ENCODE measurements around the gene KSR2. TPM values are rescaled to one million over a fixed set of nuclear protein-coding genes. Genes with fewer than 3 reads are reported as not detected.

The KSR2 gene
- total and polyA plus RNA-seq, 10 of the 15 experiments (the other 5 are each of a cell fraction or from before 2014, with no cell fraction given) = under 0.01 to 1.5 (median 0.01) TPM; not detected in 3

DNA sequence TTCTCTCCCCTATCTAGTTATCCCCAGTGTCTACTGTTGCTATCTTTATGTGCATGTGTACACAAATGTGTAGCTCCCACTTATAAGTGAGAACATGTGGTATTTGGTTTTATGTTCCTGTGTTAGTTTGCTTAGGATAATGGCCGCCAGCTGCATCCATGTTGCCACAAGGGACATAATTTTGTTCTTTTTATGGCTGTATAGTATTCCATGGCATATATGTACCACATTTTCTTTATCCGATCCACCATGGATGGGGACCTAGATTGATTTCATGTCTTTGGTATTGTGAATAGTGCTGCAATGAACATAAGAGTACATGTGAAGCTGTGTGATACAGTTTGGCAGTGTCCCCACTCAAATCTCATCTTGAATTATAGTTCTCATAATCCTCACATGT, 218.1 kb downstream of the KSR2 start:
- Histone ChIP-seq H3K27me3 (replicated peaks in 1 of 2; ENCODE audit: control insufficient read depth in 2 of 2, insufficient read depth in 2 of 2, low read length in 1 of 2) (no peaks in the 10 kb centered on the region), H3K27ac (ENCODE audit: control insufficient read depth, insufficient read depth) (no peak overlapping the region), H3K9me3 (replicated peaks; ENCODE audit: control insufficient read depth, insufficient read depth, low read length) (no peaks in the 10 kb centered on the region), H2AFZ (ENCODE audit: control insufficient read depth, low read depth, low read length) (no peak overlapping the region), H3K4me1 (ENCODE audit: control insufficient read depth, insufficient read depth, low read length) (no peaks in the 10 kb centered on the region), H3K79me2 (ENCODE audit: control insufficient read depth, insufficient read depth, low read length) (no peaks in the 10 kb centered on the region), H3K9ac (ENCODE audit: control insufficient read depth, insufficient read depth, low read length) (no peak overlapping the region), H3K36me3 (ENCODE audit: control insufficient read depth in 2 of 2, insufficient read depth in 2 of 2, low read length in 1 of 2) (no peaks in the 10 kb centered on the region), H3K4me2 (ENCODE audit: control insufficient read depth, insufficient read depth) (no peak overlapping the region), H3K4me3 (no peak overlapping the region), H4K20me1 (ENCODE audit: control insufficient read depth, insufficient read depth) (no peaks in the 10 kb centered on the region)
- intact Hi-C loops (cut with micrococcal nuclease; ENCODE audit: unreplicated experiment) (no loop called here), in situ Hi-C loops (cut with MboI) (no loop called here)
- no peak for ATAC-seq
- ChIA-PET RAD21 (ENCODE audit: unreplicated experiment) (no interaction called here), POLR2A (no interaction called here), CTCF (no interaction called here), SMC1A (ENCODE audit: uncharacterized antibody, unreplicated experiment) (no interaction called here)
- DNase-seq (ENCODE audit: low read depth, low spot score) = no peak
- FAIRE-seq = no peak
- no peak for TF ChIP-seq KLF5 (IDR thresholded peaks at IDR 0.05; ENCODE audit: partially characterized antibody)
- no peak for TF ChIP-seq WRNIP1 (IDR thresholded peaks at IDR 0.05; ENCODE audit: borderline replicate concordance, low read depth, low read length)
- no peak for TF ChIP-seq ZNF274 (IDR thresholded peaks at IDR 0.05; ENCODE audit: insufficient read depth, insufficient read length)
- no peak for TF ChIP-seq HDAC6 (IDR thresholded peaks at IDR 0.05; ENCODE audit: unreplicated experiment)
- no peak for TF ChIP-seq RUNX3 (IDR thresholded peaks at IDR 0.05; ENCODE audit: low read length)
- TF ChIP-seq MAX (IDR thresholded peaks at IDR 0.05; ENCODE audit: low read depth, low read length) = no peak
- no peak for TF ChIP-seq ZNF384 (IDR thresholded peaks at IDR 0.05; ENCODE audit: borderline replicate concordance, low read depth, low read length)
- TF ChIP-seq BACH1 (IDR thresholded peaks at IDR 0.05; ENCODE audit: borderline replicate concordance) = no peak
- TF ChIP-seq CEBPB (IDR thresholded peaks at IDR 0.05; ENCODE audit: borderline replicate concordance in 1 of 2, low read depth in 2 of 2, low read length in 2 of 2) = no peak
- no peak for TF ChIP-seq NR2F1 (conservative IDR thresholded peaks at IDR 0.05)
- TF ChIP-seq, protein P1, sequence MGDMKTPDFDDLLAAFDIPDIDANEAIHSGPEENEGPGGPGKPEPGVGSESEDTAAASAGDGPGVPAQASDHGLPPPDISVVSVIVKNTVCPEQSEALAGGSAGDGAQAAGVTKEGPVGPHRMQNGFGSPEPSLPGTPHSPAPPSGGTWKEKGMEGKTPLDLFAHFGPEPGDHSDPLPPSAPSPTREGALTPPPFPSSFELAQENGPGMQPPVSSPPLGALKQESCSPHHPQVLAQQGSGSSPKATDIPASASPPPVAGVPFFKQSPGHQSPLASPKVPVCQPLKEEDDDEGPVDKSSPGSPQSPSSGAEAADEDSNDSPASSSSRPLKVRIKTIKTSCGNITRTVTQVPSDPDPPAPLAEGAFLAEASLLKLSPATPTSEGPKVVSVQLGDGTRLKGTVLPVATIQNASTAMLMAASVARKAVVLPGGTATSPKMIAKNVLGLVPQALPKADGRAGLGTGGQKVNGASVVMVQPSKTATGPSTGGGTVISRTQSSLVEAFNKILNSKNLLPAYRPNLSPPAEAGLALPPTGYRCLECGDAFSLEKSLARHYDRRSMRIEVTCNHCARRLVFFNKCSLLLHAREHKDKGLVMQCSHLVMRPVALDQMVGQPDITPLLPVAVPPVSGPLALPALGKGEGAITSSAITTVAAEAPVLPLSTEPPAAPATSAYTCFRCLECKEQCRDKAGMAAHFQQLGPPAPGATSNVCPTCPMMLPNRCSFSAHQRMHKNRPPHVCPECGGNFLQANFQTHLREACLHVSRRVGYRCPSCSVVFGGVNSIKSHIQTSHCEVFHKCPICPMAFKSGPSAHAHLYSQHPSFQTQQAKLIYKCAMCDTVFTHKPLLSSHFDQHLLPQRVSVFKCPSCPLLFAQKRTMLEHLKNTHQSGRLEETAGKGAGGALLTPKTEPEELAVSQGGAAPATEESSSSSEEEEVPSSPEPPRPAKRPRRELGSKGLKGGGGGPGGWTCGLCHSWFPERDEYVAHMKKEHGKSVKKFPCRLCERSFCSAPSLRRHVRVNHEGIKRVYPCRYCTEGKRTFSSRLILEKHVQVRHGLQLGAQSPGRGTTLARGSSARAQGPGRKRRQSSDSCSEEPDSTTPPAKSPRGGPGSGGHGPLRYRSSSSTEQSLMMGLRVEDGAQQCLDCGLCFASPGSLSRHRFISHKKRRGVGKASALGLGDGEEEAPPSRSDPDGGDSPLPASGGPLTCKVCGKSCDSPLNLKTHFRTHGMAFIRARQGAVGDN (IDR thresholded peaks at IDR 0.05) = no peak
- no peak for TF ChIP-seq SIX5 (IDR thresholded peaks at IDR 0.05; ENCODE audit: low read depth, low read length, severe bottlenecking)
- TF ChIP-seq POLR2AphosphoS2 (IDR thresholded peaks at IDR 0.05; ENCODE audit: low read depth, low read length) = no peak
- 58% methylated on average over 2 of the region's 2 CpGs for WGBS (ENCODE audit: insufficient coverage, insufficient replicate concordance, low lambda C conversion rate, missing lambda C conversion rate)
- no TSS peak for BruUV-seq (replicated peaks)

Measured in GM12878 (cell line).